HepG2 (cell line): ENCODE results near the gene WDR3. TPM values are rescaled to one million over a fixed set of nuclear protein-coding genes. Genes with fewer than 3 reads are reported as not detected.

ENCODE experiments used
- ATAC-seq: fragments of 200-7000 bp; cut with Tn5 transposase; 3 replicates; pipeline ENCODE4 v1.9.1; 2020; ENCODE audit warnings: mild to moderate bottlenecking, moderate library complexity
- BruUV-seq: library from RNA; stranded (reverse); fragments of 400-500 nt; replicated peaks from 2 replicates; lab custom pipeline; 2021; lab: Mats Ljungman, UMichigan
- CTCF ChIA-PET: fragments of 300-600 bp; formaldehyde crosslinking; extraction: SDS; loops from one replicate; lab custom pipeline; 2021; ENCODE audit warnings: low total read pairs, inconsistent platforms, low intra/inter-chr PET ratio; lab: Yijun Ruan, JAX
- POLR2A ChIA-PET: fragments of 350-600 bp; sonication (Branson Sonifier 250); formaldehyde crosslinking; loops from one replicate; lab custom pipeline; 2020; ENCODE audit warnings: antibody characterized with exemption, inconsistent platforms; lab: Yijun Ruan, JAX
- DNase-seq: peaks from one replicate; pipeline ENCODE4 v3.0.0-alpha.2; 2015; ENCODE audit warnings: low spot score
- FAIRE-seq: peaks from 3 replicates; lab custom pipeline; 2011; peaks lifted over from hg19 to GRCh38; lab: Jason Lieb, UNC
- H2AFZ ChIP-seq: one replicate; pipeline ENCODE4 v1.6.1; 2011; ENCODE audit warnings: low read length, inconsistent platforms
- H3K27ac ChIP-seq: fragments of 300-600 bp; 3 replicates; pipeline ENCODE4 v1.8.0; 2011; ENCODE audit warnings: mixed run types, mild to moderate bottlenecking, mixed read lengths, low read length, inconsistent platforms; ENCODE audit not compliant: insufficient read depth; ENCODE audit errors: extremely low read length
- H3K27me3 ChIP-seq, 2 experiments: fragments of 200-600 bp in 1 of 2; 2 replicates in 1 of 2; 3 replicates in 1 of 2; pipeline versions ENCODE4 v1.6.0 to v1.8.0; 2011; ENCODE audit warnings: low read length in 2 of 2, mild to moderate bottlenecking in 2 of 2, moderate library complexity in 2 of 2, inconsistent platforms in 1 of 2; ENCODE audit not compliant: insufficient read depth in 2 of 2, control insufficient read depth in 1 of 2
- H3K36me3 ChIP-seq, 2 experiments: fragments of 200-600 bp in 1 of 2; replicated peaks in 1 of 2; 2 replicates in 1 of 2; 3 replicates in 1 of 2; pipeline versions ENCODE4 v1.5.1 to v1.8.0; 2011; ENCODE audit warnings: low read length in 2 of 2, inconsistent platforms in 1 of 2; ENCODE audit not compliant: insufficient read depth in 2 of 2, control insufficient read depth in 1 of 2
- H3K4me1 ChIP-seq: 2 replicates; pipeline ENCODE4 v1.5.1; 2012; ENCODE audit warnings: low read length, inconsistent platforms; ENCODE audit not compliant: insufficient read depth
- H3K4me2 ChIP-seq: 2 replicates; pipeline ENCODE4 v1.6.0; 2011; ENCODE audit warnings: low read depth, low read length, inconsistent platforms
- H3K4me3 ChIP-seq, 3 experiments: fragments of 200-600 bp in 1 of 3; sonication (generic), shearing (Covaris generic) in 1 of 3; replicated peaks in 1 of 3; 2 replicates each; pipeline ENCODE4 v1.5.1; 2011 to 2016; ENCODE audit warnings: low read length in 3 of 3, inconsistent platforms in 2 of 3, low read depth in 2 of 3, mild to moderate bottlenecking in 2 of 3, control low read depth in 1 of 3, mixed read lengths in 1 of 3; ENCODE audit not compliant: insufficient read depth in 1 of 3
- H3K79me2 ChIP-seq: one replicate; pipeline ENCODE4 v1.6.1; 2011; ENCODE audit warnings: low read length, inconsistent platforms; ENCODE audit not compliant: insufficient read depth
- H3K9ac ChIP-seq: 2 replicates; pipeline ENCODE4 v1.6.0; 2011; ENCODE audit warnings: mild to moderate bottlenecking, low read depth, low read length, inconsistent platforms; ENCODE audit not compliant: insufficient read depth
- H3K9me3 ChIP-seq: 2 replicates; pipeline ENCODE4 v1.5.1; 2012; ENCODE audit warnings: mild to moderate bottlenecking, low read length
- H4K20me1 ChIP-seq: 2 replicates; pipeline ENCODE4 v1.6.0; 2011; ENCODE audit warnings: inconsistent platforms, mild to moderate bottlenecking, low read length, moderate library complexity; ENCODE audit not compliant: insufficient read depth
- ARHGAP35 ChIP-seq: sonication (generic); formaldehyde crosslinking; IDR thresholded peaks from 2 replicates; pipeline ENCODE4 v1.9.0; 2022; ENCODE audit warnings: mild to moderate bottlenecking, inconsistent platforms, moderate library complexity, missing genetic modification reagents, borderline replicate concordance
- ASH2L ChIP-seq: fragments of 300-600, 200-600 bp; sonication (generic); IDR thresholded peaks from 2 replicates; pipeline ENCODE4 v1.7.0; 2017; ENCODE audit warnings: low read depth, mild to moderate bottlenecking, moderate library complexity, mixed read lengths, low read length; ENCODE audit not compliant: insufficient read length
- CREB1 ChIP-seq, 2 experiments: fragments of 450-650 bp in 1 of 2; IDR thresholded peaks; 2 replicates each; pipeline ENCODE4 v1.6.1; 2016 to 2017; ENCODE audit warnings: control low read depth in 1 of 2, mild to moderate bottlenecking in 1 of 2, missing compliant biosample characterization in 1 of 2, missing genetic modification characterization in 1 of 2
- NFE2L1 ChIP-seq: sonication (generic); formaldehyde crosslinking; IDR thresholded peaks from 2 replicates; pipeline ENCODE4 v1.4.0; 2020; ENCODE audit warnings: missing genetic modification reagents, mild to moderate bottlenecking, borderline replicate concordance
- PCBP2 ChIP-seq: fragments of 200-400 bp; formaldehyde crosslinking; optimal IDR thresholded peaks from 2 replicates; pipeline ENCODE3; 2018; ENCODE audit warnings: low read length, low read depth; ENCODE audit not compliant: poor library complexity, severe bottlenecking
- PITX1 ChIP-seq: sonication (generic); formaldehyde crosslinking; IDR thresholded peaks from 2 replicates; pipeline ENCODE4 v1.5.1; 2020; ENCODE audit warnings: mild to moderate bottlenecking, missing genetic modification reagents
- TBX3 ChIP-seq: fragments of 450-650 bp; IDR thresholded peaks from 2 replicates; pipeline ENCODE4 v1.6.1; 2017; ENCODE audit warnings: antibody characterized with exemption, mild to moderate bottlenecking, inconsistent platforms, borderline replicate concordance
- THYN1 ChIP-seq: sonication (generic); formaldehyde crosslinking; IDR thresholded peaks from 2 replicates; pipeline ENCODE4 v1.8.1; 2023; ENCODE audit warnings: low read depth, mild to moderate bottlenecking, moderate library complexity, missing genetic modification reagents, borderline replicate concordance
- ZBTB20 ChIP-seq: sonication (generic); formaldehyde crosslinking; IDR thresholded peaks from 2 replicates; pipeline ENCODE4 v1.8.1; 2023; ENCODE audit warnings: missing genetic modification reagents, low read depth, mild to moderate bottlenecking, borderline replicate concordance
- ZNF12 ChIP-seq: sonication (generic); formaldehyde crosslinking; IDR thresholded peaks from 2 replicates; pipeline ENCODE4 v1.5.0; 2020; ENCODE audit warnings: missing genetic modification reagents
- ZNF33A ChIP-seq: sonication (generic); formaldehyde crosslinking; IDR thresholded peaks from 2 replicates; pipeline ENCODE4 v1.5.1; 2020; ENCODE audit warnings: missing genetic modification reagents, mild to moderate bottlenecking, moderate library complexity, borderline replicate concordance
- ZNF34 ChIP-seq: sonication (generic); formaldehyde crosslinking; IDR thresholded peaks from 2 replicates; pipeline ENCODE4 v1.4.0; 2020; ENCODE audit warnings: mild to moderate bottlenecking, missing genetic modification reagents, borderline replicate concordance
- ZNF670 ChIP-seq: sonication (generic); formaldehyde crosslinking; IDR thresholded peaks from 2 replicates; pipeline ENCODE4 v1.8.0; 2022; ENCODE audit warnings: mild to moderate bottlenecking, missing genetic modification reagents, borderline replicate concordance
- in situ Hi-C: cut with HindIII; loops from 2 replicates; pipeline ENCODE4 v1.10.0; 2017; ENCODE audit warnings: low pct_unique_long_range_greater_than_20kb; ENCODE audit not compliant: extremely low pct_ligation_motif_present
- intact Hi-C: fragments of 100-400 bp; cut with micrococcal nuclease; formaldehyde crosslinking; loops from one replicate; pipeline ENCODE4 v1.10.0; 2022; ENCODE audit not compliant: unreplicated experiment
- polyA plus RNA-seq, 8 experiments: library from polyadenylated mRNA; depleted of rRNA in 3 of 8; stranded (reverse) in 7 of 8; unstranded in 1 of 8; fragments of >200 nt; fragmentation: Illumina TruSeq in 4 of 8; extraction: Trizol in 4 of 8; gene quantifications; 2 replicates each; pipeline versions ENCODE4 v1.2.1 to v1.2.3, GENCODE V29; 2011 to 2016; ENCODE audit warnings: low read depth in 4 of 8, missing spikeins in 1 of 8, mixed read lengths in 1 of 8; ENCODE audit not compliant: insufficient read depth in 1 of 8
- total RNA-seq, 5 experiments: library from RNA; depleted of rRNA; stranded (reverse); fragments of >200 nt; fragmentation: Illumina TruSeq; extraction: Trizol; gene quantifications; 2 replicates each; pipeline ENCODE4 v1.2.3, GENCODE V29; 2016; ENCODE audit warnings: low read depth in 1 of 5
- TF ChIP-seq, protein P1 (sequence below): sonication (generic); formaldehyde crosslinking; IDR thresholded peaks from 2 replicates; pipeline ENCODE4 v1.5.0; 2020; ENCODE audit warnings: mild to moderate bottlenecking, missing genetic modification reagents

Gene WDR3
- total and polyA plus RNA-seq, 2 of the 13 experiments (the other 11 are each of a cell fraction or from before 2014, with no cell fraction given), result 15.9 to 55.5 TPM

DNA sequence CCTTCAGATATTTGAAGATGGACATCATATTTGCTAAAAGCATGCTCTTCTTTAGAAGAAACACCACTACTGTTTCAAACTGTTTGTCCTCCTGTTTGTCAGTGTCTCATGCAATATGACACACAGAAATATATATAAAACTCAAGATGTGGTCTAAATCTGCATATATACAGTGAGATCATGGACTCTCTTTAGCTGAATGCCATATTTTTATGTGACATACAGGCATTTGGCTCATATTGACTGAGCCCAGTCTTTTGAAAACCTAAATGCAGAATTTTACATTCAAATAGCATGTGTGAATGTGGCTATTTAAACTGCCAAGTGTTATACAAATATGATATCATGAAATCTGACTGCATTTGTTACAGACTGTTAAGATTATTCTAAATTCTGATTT, 18.5 kb upstream of the WDR3 start:
- Histone ChIP-seq H2AFZ (no peak overlapping the region), H3K36me3 (peaks cover 5 to 43% of the 10 kb centered on the region in 2 experiments), H3K4me1 (no peaks in the 10 kb centered on the region), H4K20me1 (no peaks in the 10 kb centered on the region), H3K27ac (no peak overlapping the region), H3K9me3 (no peaks in the 10 kb centered on the region), H3K4me3 (no peak overlapping the region), H3K9ac (no peak overlapping the region), H3K4me2 (no peak overlapping the region), H3K27me3 (no peaks in the 10 kb centered on the region; a peak in 1 of 5 replicates), H3K79me2 (no peaks in the 10 kb centered on the region)
- no peak for ATAC-seq
- intact Hi-C loops, result no loop called here
- CTCF ChIA-PET, result no interaction called here
- in situ Hi-C loops, result no loop called here
- no peak for DNase-seq
- TF ChIP-seq NFE2L1, result no peak
- TF ChIP-seq PCBP2, result no peak
- no peak for TF ChIP-seq ZNF34 (CRISPR knock-in tag)
- TF ChIP-seq ASH2L, result no peak
- no peak for TF ChIP-seq ZNF670 (CRISPR knock-in tag)
- no peak for TF ChIP-seq TBX3
- no peak for TF ChIP-seq PITX1 (CRISPR knock-in tag)
- no peak for TF ChIP-seq ZBTB20 (CRISPR knock-in tag)
- FAIRE-seq, result no peak
- POLR2A ChIA-PET, result no interaction called here
- no TSS peak for BruUV-seq

DNA sequence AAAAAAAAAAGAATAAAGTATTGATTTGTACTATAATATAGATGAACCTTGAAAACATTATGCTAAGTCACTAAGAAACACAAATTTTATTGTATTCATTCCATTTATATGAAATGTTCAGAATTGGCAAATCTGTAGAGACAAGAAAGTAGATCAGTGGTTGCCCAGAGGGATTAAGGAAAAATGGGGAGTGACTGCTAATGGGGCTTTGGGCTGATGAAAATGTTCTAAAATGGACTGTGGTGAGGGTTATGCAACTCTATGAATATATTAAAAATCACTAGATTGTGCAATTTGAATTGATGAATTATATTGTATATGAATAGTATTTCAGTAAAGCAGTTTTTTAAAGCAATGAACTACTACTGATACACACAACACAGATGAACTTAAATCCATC, 10.2 kb upstream of the WDR3 start:
- TF ChIP-seq ZNF12 (CRISPR knock-in tag) (no peak), ARHGAP35 (CRISPR knock-in tag) (no peak), ZNF33A (CRISPR knock-in tag) (no peak), THYN1 (CRISPR knock-in tag) (no peak), CREB1 (IDR thresholded peaks at IDR 0.05) (no peak), CREB1 (CRISPR knock-in tag; IDR thresholded peaks at IDR 0.05) (no peak)
- TF ChIP-seq, protein P1, sequence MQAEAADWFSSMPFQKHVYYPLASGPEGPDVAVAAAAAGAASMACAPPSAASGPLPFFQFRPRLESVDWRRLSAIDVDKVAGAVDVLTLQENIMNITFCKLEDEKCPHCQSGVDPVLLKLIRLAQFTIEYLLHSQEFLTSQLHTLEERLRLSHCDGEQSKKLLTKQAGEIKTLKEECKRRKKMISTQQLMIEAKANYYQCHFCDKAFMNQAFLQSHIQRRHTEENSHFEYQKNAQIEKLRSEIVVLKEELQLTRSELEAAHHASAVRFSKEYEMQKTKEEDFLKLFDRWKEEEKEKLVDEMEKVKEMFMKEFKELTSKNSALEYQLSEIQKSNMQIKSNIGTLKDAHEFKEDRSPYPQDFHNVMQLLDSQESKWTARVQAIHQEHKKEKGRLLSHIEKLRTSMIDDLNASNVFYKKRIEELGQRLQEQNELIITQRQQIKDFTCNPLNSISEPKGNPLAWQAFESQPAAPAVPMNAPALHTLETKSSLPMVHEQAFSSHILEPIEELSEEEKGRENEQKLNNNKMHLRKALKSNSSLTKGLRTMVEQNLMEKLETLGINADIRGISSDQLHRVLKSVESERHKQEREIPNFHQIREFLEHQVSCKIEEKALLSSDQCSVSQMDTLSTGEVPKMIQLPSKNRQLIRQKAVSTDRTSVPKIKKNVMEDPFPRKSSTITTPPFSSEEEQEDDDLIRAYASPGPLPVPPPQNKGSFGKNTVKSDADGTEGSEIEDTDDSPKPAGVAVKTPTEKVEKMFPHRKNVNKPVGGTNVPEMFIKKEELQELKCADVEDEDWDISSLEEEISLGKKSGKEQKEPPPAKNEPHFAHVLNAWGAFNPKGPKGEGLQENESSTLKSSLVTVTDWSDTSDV (CRISPR knock-in tag), result no peak
- intact Hi-C loops, result no loop called here
- Histone ChIP-seq H4K20me1 (no peaks in the 10 kb centered on the region), H2AFZ (no peak overlapping the region), H3K4me1 (no peaks in the 10 kb centered on the region), H3K4me2 (no peak overlapping the region), H3K27ac (no peak overlapping the region), H3K4me3 (no peak overlapping the region), H3K36me3 (peaks cover 4 to 37% of the 10 kb centered on the region in 2 experiments), H3K27me3 (no peaks in the 10 kb centered on the region), H3K9ac (no peak overlapping the region), H3K9me3 (no peaks in the 10 kb centered on the region), H3K79me2 (peaks cover 8% of the 10 kb centered on the region)
- POLR2A ChIA-PET, result no interaction called here
- in situ Hi-C loops, result no loop called here
- CTCF ChIA-PET, result no interaction called here
- DNase-seq, result no peak
- no peak for ATAC-seq
- no peak for FAIRE-seq
- BruUV-seq, result no TSS peak
